Right atrium auricular region (tissue), 2 donors: Measurements from ENCODE around the gene HELZ. TPM values are rescaled to one million over a fixed set of nuclear protein-coding genes. Genes with fewer than 3 reads are reported as not detected.

ENCODE experiments used
- DNase-seq: peaks from one replicate; pipeline ENCODE4 v3.0.0-alpha.2; 2019; ENCODE audit warnings: low spot score
- H3K27ac ChIP-seq, 2 donors: fragments of 200-600 bp; sonication (generic); 1 replicate in 1 of 2; 2 replicates in 1 of 2; pipeline ENCODE4 v1.5.1; 2016 to 2019
- H3K27me3 ChIP-seq, 2 donors: fragments of 200-600 bp; sonication (generic); one replicate each; pipeline versions ENCODE4 v1.5.1 to v1.6.0; 2017 to 2019
- H3K36me3 ChIP-seq: fragments of 200-600 bp; sonication (generic); one replicate; pipeline ENCODE4 v1.5.1; 2016
- H3K4me1 ChIP-seq, 2 donors: fragments of 200-600 bp; sonication (generic); one replicate each; pipeline versions ENCODE4 v1.5.1 to v1.6.0; 2017 to 2019
- H3K4me3 ChIP-seq, 2 donors: fragments of 200-600 bp; sonication (generic); 1 replicate in 1 of 2; 2 replicates in 1 of 2; pipeline ENCODE4 v1.5.1; 2017 to 2019; ENCODE audit warnings: mild to moderate bottlenecking in 1 of 2, moderate library complexity in 1 of 2
- H3K9me3 ChIP-seq, 2 donors: fragments of 200-600 bp; sonication (generic); one replicate each; pipeline ENCODE4 v1.5.1; 2019
- CTCF ChIP-seq, 2 donors: fragments of 200-600 bp; sonication (generic); IDR thresholded peaks; one replicate each; pipeline ENCODE4 v1.5.1; 2019; ENCODE audit warnings: antibody characterized with exemption in 2 of 2
- total RNA-seq, 2 donors: library from RNA; depleted of rRNA; stranded (reverse); fragments of >200 nt; gene quantifications; one replicate each; pipeline ENCODE4 v1.1.0, GENCODE V29; 2016

HELZ gene
- total RNA-seq, 2 donors from 2014 or later, result 25.2 to 29.1 TPM

- Histone ChIP-seq H3K4me3 (no peak overlapping the region), H3K27ac (no peak overlapping the region), H3K36me3 (no peaks in the 10 kb centered on the region), H3K9me3 (no peaks in the 10 kb centered on the region), H3K27me3 (no peaks in the 10 kb centered on the region), H3K4me1 (no peaks in the 10 kb centered on the region)
- DNase-seq, result no peak
- TF ChIP-seq CTCF (IDR thresholded peaks at IDR 0.05), result no peak
Observed at GRCh38 chr17:67035131-67036083, 209.6 kb downstream of the HELZ start.

- no peak for DNase-seq
- Histone ChIP-seq H3K27me3 (no peaks in the 10 kb centered on the region), H3K4me3 (no peak overlapping the region), H3K4me1 (no peaks in the 10 kb centered on the region), H3K27ac (no peak overlapping the region), H3K9me3 (no peaks in the 10 kb centered on the region), H3K36me3 (no peaks in the 10 kb centered on the region)
- no peak for TF ChIP-seq CTCF (IDR thresholded peaks at IDR 0.05)
Observed at GRCh38 chr17:67033613-67034012, 211.4 kb downstream of the HELZ start.

- Histone ChIP-seq H3K36me3 (no peaks in the 10 kb centered on the region), H3K27ac (no peak overlapping the region), H3K4me3 (no peak overlapping the region), H3K27me3 (no peaks in the 10 kb centered on the region), H3K9me3 (no peaks in the 10 kb centered on the region), H3K4me1 (no peaks in the 10 kb centered on the region)
- no peak for DNase-seq
- TF ChIP-seq CTCF (IDR thresholded peaks at IDR 0.05), result no peak
Observed at GRCh38 chr17:67032985-67033384, 212.0 kb downstream of the HELZ start.

- TF ChIP-seq CTCF (IDR thresholded peaks at IDR 0.05), result no peak
- Histone ChIP-seq H3K36me3 (no peaks in the 10 kb centered on the region), H3K27ac (no peak overlapping the region), H3K27me3 (no peaks in the 10 kb centered on the region), H3K9me3 (no peaks in the 10 kb centered on the region), H3K4me1 (no peaks in the 10 kb centered on the region), H3K4me3 (no peak overlapping the region)
- no peak for DNase-seq
Observed at GRCh38 chr17:67032382-67032781, 212.6 kb downstream of the HELZ start.

GRCh38 chr17:67030641-67031040 lies 214.4 kb downstream of the HELZ start:
- Histone ChIP-seq H3K27ac (no peak overlapping the region), H3K27me3 (no peaks in the 10 kb centered on the region), H3K4me1 (no peaks in the 10 kb centered on the region), H3K9me3 (no peaks in the 10 kb centered on the region), H3K36me3 (no peaks in the 10 kb centered on the region), H3K4me3 (no peak overlapping the region)
- TF ChIP-seq CTCF (IDR thresholded peaks at IDR 0.05), result no peak
- DNase-seq, result no peak
